NCI-H2227 treated with DMSO at 0.1 percent for 48 hours (cell line): ENCODE measurements around the gene ISLR.

Experiments
- DNase-seq: peaks from one replicate; lab custom pipeline; 2025; lab: John Stamatoyannopoulos, UW

The ISLR gene

GRCh38 chr15:74173380-74174218 is at the start of gene ISLR:
ISLR (plus strand) TSS chr15:74173710; CDS start chr15:74174859, 1,149 bp downstream.
- no peak for DNase-seq

- DNase-seq = no peak
Observed at GRCh38 chr15:74124196-74124595, 49.3 kb upstream of the ISLR start.

GRCh38 chr15:74124759-74125158 is 48.8 kb upstream of the ISLR start:
- no peak for DNase-seq

- DNase-seq = peak; percentile 83
Observed at GRCh38 chr15:74127255-74127953, 46.1 kb upstream of the ISLR start.

GRCh38 chr15:74127954-74128784 is 45.3 kb upstream of the ISLR start:
- peak; percentile 65 for DNase-seq

- peak; percentile 31 for DNase-seq
Observed at GRCh38 chr15:74128785-74129585, 44.5 kb upstream of the ISLR start.

- DNase-seq = no peak
Observed at GRCh38 chr15:74129586-74130154, 43.8 kb upstream of the ISLR start.

GRCh38 chr15:74130155-74130848 is 43.2 kb upstream of the ISLR start, which contains the start of gene ISLR2:
ISLR2 (plus strand) TSS chr15:74130586; CDS start chr15:74132755, 2,169 bp downstream.
- peak; percentile 67 for DNase-seq

- no peak for DNase-seq
Observed at GRCh38 chr15:74130849-74131627, 42.5 kb upstream of the ISLR start.

- DNase-seq = no peak
Observed at GRCh38 chr15:74131628-74132413, 41.7 kb upstream of the ISLR start.

GRCh38 chr15:74132681-74133651 is 40.5 kb upstream of the ISLR start:
- no peak for DNase-seq

- DNase-seq = no peak
Observed at GRCh38 chr15:74133694-74134386, 39.7 kb upstream of the ISLR start.

- DNase-seq = no peak
Observed at GRCh38 chr15:74134387-74135027, 39.0 kb upstream of the ISLR start.

- no peak for DNase-seq
Observed at GRCh38 chr15:74135041-74135565, 38.4 kb upstream of the ISLR start.

- no peak for DNase-seq
Observed at GRCh38 chr15:74136540-74136813, 37.0 kb upstream of the ISLR start.

GRCh38 chr15:74136814-74137536 is 36.5 kb upstream of the ISLR start:
- DNase-seq = peak; percentile 8
